Fibroblast of skin of scalp (primary cell): ENCODE data around the gene HAAO.

Source experiments
- DNase-seq: peaks from one replicate; pipeline ENCODE4 v3.0.0-alpha.2; 2013

HAAO gene

DNA sequence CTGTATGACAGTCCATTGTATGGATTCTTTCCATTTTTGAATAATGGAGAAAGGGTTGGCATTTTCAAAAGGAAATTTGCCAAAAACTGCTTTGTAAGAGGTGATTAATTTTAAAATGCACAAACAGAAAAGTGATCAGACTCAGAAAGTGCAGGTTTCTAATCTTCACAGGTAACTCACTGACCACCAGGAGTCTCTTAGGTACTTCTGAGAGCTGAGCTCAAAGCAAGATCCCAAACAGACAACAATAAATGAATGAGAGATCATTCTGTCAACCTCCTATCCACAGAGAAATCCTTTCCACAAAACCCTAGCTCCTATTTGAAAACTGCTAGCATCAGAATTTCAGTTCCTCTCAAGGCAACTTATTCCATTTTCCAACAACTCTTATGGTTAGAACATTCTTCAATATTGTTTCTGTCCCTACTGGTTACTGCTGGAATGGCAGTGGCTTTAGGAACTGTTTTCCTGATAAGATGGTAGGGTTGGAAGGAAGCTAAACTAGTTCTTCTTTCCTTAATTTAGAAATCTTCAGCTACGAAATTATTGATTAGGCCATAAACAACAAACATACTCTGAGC is 20.6 kb upstream of the HAAO start:
- no peak for DNase-seq

DNA sequence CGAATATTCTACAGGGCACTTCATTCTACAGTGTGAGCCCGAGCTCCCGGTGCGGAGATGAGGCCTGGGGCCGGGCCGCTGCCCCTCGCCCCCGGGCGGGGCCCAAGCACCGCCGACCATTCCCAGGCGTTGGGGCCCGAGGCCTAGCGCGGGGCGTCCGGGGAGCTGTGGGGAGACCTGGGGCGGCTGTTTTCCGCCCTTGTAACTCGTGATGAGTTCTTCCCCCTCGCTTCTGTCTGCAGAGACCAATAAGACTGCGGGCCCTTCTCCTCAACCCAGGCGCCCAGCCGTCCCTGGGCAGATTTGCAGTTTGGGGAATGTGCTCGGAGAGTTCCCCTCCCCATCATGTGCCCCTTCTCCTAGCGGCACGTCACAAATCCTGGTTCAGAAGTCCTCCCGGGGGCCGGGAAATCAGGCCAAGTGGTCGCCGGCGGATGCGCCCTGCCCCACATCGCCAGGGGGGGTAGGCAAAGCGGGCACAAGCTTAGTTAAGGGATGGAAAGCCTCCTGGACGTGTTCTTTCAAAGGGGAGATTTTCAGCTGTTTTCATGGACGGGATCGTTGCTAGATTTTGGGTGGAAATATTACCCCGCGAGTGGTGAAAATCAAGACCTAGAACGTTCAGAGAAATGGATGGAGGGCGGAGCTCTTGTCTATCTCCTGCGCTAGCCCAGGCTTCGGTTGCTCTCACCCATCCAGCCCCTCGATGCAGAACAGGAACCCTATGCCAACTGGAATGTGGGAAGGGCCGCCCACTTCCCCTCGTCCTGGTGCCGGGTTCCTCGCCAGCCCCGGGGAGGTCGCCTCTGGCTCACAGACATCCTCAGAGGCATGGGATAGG is 18.8 kb upstream of the HAAO start:
- peak; percentile 71 for DNase-seq

DNA sequence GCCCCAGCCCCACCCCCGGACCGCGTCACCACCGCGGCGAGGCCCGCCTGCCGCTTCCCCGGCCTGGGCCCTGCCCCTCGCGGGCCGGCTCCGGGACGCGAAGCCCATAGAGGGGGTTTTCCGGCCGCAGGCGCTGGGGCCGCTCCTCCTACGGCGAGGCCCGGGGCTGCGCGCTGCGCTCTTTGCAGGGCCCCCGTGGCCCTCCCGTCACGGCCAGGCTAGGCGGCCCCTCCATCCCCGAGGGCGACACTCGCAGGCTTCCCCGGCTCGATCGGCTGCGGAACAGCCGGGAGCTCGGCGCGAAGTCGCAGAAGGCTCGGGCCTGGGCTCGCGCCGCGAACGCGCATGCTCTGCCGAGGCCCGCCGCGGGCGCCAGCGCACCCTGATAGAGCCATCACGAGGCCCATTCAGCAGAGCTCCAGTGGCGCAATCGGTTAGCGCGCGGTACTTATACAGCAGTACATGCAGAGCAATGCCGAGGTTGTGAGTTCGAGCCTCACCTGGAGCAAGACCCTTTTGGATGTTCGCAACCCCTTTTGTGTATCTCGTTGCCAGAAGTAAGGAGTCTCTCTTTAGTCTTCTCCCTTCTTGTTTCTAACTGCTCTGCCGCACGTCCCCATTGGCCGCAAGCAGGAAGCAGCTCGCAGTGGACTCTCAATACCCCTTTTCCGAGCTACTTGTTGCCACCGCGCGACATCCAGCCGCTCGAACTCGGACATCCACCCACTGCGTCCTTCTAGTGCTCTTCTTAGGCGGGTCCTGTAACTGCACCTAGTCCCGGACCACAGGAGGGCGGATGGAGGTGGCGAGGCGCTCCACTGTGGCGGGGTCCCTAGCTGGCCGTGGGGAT is 18.0 kb upstream of the HAAO start:
- DNase-seq = peak; percentile 97

DNA sequence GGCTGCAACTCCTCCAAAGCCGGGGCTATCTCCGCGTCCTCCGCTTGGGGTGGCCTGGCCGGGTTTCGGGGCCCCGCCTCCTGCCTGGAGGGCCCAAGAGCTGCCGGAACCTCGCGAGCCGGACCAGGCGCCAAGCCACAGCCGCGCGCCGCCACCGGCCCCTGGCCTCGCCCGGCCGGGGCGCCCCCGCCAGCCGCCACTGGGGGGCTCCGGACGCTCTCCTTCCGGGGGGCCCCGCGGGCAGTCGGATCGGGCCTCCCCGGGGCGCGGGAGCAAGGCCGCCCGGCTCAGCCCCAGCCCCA is 17.4 kb upstream of the HAAO start:
- no peak for DNase-seq

DNA sequence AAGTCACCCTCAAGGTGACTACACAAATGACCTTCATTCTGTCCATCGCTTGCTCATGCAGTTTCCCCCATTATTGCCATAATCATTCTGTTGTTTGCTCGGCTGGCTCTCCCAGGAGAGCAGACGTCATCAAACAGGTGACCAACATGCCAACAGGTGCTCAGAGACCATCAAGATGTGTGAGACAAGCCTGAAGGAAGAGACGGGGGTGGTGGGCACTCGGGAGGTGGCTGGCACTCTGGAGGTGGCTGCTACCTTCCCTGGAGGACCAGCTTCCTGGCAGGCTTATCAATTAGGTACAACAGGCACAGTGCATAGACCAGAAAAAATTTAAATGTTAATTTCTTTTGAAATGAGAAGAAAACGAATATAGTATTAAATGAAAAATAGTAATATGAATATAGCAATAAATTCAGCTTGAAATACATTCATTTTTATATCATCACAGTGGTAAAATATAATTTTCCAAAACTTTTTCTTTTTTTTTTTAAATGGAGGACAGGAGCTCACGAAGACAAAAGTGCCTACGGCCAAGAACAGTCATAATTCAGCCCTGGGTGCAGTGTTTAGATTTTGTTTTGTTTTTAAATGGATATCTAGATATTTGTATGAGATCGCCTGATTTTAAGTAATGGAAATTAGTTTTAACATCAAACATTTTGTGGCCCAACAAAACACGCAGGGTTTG is 16.9 kb upstream of the HAAO start:
- DNase-seq = no peak

DNA sequence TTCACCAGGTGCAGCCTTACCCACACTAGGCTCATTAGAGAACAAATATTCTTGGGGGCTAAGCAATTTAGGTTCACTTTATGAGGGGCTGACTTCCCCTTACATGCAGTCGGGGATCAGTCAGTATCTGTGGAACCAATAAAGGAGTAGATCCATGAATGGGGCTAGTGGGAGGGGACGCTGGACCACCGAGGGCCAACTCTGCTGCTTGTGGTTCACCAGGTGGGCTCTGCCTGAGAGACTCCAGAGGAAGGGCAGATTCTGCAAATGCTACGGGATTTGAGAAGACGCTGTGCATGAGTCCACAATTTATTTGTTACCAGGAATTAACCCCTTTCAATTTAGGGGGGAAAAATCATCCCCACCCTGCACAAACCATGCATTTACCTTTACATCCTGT is 15.9 kb upstream of the HAAO start:
- no peak for DNase-seq

DNA sequence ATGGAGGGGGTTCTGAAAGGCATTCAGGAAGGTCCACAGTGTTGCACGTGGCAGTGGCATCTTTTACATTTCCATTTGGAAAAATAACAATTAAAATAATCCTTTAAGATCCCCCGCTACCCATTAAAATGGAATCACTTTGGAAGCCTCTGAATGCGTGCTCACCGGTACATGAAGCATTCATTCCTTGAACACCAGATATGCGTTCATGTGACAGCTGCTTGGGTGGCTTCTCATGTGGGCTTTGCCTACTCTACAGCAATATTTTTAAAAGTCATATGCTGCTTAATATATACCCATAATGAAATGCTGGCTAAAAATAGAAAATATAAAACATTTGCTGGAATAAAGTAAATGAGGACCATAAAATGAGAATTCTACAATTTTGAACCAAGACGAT is 14.4 kb upstream of the HAAO start:
- DNase-seq = no peak

DNA sequence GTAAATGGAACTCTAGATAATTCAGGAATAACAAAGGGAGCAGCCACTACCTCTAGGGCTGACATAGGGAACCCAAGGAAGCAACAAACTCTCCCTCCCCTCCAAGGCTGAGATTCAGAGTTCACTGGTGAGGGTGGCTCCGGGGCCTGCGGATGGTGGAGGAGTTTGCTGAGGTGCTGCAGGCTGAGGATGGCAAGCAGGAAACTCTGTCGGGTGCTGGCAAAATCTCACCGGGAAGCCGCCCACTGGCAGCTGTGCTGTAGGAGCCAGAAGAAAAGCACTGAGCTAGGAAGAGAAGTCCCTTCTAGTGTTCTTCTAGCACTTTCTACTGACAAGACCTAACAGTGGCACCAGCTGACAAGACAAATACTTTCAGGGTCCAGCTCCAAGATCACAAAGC is 12.5 kb upstream of the HAAO start:
- no peak for DNase-seq

DNA sequence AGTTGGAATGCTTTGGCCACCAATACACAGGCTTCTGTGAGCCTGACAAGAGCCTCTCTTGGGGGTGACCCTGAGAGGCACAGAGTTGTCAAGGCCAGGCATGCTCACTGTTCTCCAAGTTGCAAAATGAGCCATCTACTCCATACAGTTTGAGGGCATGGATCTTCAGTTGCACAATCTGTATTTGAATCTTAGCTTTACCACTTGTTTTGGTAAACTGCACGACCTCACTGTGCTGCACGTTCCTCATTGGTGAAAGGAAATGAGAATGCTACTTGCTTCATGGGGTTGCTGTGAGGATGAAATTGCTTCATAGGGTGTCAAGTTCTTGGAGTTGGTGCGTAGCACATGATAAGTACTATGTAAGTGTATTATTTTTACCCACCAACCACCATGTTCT is 12.0 kb upstream of the HAAO start:
- no peak for DNase-seq

DNA sequence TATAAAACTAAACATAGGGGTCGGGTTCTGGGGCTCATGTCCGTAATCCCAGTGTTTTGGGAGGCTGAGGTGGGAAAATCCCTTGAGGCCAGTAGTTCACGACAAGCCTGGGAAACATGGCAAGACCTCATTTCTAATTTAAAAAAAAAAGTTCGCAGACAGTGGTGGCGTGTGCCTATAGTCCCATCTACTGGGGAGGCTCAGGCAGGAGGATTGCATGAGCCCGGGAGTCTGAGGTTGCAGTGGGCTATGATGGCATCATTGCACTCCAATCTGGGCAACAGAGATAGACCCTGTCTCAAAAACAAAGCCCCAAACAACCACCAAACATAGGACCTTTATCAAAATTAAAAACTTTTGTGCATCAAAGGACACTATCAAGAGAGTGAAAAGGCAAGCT is 9.8 kb upstream of the HAAO start:
- DNase-seq = no peak

DNA sequence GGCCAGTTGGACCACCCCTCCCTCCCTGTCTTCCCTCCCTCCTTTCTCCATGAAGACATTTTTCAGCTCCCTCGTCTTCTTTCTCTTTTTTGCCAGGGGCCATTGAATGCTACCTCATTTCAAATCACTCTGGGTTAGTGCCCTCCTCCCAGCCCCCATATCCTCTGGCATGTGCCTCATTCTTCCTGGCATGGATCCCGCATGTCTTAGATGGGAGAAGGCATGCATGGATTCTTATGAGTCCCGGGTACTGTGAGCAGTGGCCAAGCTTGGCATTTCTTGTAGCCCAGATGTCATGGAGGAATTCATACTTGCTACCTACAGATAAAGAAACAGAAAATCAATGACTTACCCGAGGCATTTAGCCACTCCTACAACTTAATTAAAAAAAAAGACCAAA is 9.0 kb upstream of the HAAO start:
- peak; percentile 50 for DNase-seq

DNA sequence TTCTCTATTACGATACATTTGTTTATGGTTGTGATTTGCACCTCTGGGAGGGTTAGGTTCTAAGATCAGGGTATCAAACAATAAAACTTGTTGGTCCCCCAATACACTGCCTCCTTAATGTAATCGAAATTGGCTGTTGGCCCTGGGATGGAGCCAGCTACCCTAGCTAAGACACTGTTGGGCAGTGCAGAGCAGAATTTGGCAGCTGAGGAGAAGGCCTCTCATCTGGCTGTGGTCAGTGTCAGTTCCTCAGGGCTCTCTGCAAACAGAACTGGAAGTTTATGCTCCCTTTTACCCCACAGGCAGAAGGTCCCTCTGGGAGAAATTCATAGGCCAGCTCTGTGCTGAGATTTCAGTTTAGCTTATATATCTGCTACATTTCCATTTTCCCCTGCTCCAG is 8.6 kb upstream of the HAAO start:
- DNase-seq = no peak

DNA sequence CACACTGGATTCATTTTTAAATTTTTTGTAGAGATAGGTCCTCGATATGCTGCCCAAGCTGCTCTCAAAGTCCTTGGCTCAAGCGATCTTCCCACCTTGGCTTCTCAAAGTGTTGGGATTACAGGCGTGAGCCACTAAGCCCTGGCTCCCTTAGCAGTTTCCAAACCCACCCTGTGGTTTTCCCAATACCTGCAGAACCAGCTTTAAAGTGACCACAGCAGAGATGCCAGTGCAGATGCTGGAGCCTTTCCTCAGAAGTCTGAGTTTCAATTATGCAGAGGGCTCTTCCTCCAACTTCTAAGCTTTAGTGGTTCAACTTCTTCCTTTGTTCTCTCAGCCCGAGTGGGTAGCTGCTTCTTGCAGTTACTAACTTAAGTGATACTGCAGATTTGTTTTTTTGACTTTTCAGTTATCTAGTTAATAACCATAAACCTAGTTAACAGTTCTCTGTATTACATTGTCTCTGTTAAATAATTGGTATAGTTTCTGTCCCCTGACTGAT is 8.1 kb upstream of the HAAO start:
- no peak for DNase-seq

DNA sequence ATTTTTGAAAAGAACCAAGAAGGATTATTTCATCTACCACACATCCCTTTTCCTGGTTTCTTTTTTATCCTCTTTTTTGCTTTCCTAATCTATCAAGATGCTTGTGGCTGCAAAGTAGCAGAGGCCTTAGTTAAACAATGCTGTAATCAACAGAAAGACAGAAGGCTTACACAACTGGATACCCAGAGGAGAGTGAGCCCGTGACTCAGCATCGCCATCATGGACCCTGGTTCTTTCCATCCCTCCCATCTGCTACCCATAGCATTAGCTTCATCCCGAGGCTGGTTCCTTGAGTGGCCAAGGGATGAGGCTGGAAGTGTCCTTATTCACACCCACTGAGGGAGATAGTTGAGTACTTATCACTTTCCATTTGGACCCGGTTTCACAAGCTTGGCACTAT is 7.5 kb upstream of the HAAO start:
- DNase-seq = no peak

DNA sequence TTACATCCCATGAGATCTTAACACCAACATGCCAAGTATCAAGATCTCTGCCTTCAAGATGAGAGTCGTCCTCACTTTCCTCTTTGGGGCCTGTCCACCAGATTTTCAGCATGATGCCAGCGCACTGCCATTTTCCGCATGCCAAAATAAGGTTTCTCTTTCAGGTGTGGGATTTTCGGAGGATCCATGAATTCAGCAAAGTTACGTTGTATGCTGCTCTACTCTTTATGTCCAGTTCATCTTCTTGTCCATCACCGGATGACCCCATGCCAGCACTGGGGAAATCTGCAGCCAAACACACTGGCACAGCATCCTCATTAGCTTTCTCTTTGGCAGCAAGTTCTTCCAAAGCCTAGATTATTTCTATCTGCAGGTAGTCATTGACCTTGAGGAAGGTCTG is 4.9 kb upstream of the HAAO start:
- no peak for DNase-seq

DNA sequence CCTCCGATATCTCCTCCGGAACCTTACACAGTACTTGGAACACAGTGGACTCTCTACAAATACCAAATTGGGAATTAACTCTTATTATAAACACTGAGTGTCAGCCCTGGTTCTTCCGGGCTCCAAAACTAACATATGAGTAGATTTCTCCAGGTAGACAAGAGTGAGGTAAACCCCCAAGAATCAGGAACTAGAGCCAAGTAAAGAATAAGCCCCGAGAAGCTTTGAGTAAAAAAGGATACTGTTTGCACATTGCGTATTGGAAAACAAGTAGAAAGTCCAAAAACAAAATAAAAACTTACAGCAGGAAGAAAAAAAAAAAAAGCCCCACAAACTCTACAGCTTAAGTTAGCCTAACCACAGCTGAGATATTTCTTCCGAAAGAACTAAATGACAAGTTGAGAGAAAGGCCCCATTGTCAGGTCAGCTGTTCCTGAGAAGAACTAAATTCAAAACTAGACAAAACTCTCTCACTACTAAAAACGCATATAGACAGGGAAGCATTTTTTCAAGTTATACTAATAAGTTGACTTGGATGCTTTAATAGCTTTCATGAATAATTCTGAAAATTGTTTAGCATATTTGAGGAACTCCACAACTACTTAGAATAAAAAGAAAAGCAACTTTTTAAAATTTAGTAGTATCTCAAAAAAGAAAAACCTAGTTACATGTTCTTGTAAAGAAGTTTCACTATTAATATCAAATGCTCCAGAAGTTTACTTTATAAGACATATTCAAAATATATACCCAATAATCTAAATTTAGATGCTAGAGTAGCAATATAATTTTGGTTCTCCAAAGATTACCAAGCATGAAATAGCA is 4.3 kb upstream of the HAAO start:
- DNase-seq = no peak

DNA sequence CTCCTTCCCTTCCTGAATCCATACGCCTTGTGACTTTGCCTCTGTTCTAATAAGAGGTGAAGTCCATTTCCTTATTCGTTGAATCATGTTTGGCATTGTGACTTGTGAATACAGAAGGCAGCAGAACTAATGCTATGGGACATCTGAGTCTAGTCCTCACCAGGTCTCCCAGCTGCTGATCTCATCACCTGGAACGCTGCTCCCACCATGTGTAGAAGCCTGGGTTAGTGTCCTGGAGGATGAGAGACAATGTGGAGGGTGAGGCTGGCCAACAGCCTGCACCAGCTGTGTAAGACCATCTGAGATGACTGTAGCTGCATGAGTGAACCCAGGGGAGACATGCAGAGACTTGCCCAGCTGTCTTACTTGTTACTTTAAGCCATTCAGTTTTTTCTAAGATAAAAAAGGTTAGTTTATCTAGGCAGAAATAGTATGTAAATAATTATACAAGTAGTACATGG is 3.5 kb upstream of the HAAO start:
- no peak for DNase-seq

DNA sequence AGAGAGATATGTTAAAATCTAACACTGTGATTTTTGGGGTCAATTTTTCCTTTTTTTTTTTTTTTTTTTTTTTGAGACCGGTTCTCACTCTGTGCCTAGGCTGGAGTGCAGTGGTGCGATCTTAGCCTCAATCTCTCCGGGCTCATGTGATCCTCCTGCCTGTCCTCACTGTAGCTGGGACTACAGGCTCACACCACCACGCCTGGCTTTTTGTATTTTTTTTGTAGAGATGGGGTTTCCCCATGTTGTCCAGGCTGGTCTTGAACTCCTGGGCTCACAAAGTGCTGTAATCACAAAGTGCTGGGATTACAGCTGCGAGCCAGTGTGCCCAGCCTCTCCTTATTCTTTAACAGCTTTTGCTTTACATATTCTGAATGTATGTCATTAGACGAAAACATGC is 2.9 kb upstream of the HAAO start:
- DNase-seq = no peak

DNA sequence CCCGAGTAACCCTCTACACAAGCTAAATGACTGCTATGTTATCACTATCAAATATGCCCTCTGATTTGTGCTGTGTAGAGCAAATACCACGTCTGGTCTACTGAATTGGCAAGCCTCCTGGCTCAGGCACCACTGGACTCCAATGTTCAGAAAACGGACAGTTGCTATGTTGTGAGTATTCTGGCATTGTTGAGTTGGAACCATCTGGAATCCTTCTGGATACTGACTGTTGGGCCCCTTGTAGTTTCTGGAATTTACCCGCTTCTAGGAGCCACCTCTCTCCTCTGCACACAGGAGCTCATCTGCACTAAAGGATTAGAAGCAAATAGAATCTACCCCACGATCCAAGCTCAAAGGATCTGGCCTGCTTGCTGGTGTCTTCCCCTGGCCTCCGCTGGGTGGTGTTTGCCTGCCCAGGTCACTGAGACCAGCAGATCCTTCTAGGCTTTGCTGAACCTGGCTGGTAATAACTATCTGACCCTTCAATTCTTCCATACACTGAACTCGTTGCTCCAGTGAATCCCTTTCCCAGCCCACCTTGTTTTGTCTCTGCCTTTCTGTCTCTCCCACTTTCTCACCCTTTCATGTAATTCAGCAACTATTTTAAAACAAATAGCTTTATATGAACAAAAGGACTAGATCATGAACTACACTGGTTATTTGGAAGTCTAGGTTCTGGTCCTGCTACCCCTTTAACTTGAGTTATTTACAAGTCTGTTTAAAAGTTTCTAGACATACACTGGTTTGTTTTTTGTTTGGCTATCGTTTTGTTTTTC is 2.1 kb upstream of the HAAO start:
- peak; percentile 36 for DNase-seq

DNA sequence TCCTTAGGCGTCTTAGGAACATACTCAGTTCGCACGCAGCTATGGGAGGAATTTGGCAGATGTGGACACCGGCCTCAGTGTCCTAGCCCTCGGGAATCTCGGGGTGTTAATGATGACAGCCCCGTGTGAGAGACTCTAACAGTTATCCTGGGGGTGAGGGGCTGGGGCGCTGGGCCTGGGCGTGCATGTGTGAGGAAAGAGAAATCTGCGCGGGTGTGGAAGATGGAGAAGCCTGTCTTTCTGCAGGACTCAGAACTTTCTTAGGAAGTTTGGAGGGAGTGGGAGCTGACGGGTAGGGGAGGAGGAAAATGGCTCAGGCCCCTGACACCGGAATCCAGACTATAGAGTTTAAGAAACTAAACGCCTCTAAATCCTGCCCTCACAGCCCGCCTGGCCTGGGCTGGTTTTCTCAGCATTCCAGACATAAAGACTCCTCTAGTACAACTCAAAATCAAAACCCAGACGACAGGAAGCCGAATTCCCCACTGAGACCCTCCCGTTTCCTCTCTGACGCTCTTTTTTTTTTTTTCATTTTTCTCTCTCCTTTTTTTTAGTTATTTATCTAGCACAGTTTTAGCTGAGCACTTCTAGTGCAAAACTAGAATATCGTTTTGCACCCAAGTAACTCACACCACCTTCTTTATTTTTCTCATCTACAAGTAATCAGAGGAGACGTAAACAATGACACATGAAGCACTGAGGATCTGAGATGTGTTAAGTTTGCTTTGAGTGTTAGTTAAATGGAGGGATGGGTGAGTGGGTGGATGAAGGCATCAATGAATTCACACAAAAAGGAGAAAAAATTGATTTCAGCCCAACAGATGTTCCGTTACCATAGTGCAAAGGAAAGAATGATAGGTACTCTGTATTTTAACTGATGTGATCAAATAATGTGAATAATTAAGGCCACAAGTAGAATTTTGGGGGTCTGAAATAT is 1.2 kb upstream of the HAAO start:
- DNase-seq = peak; percentile 72
